HG03135 (cell line): ENCODE measurements around the gene PLEKHG2.

Experiments used
- ATAC-seq: cut with Tn5 transposase; IDR thresholded peaks from one replicate; pipeline ENCODE4 v1.9.1; 2021; ENCODE audit warnings: mild to moderate bottlenecking, moderate library complexity; ENCODE audit not compliant: unreplicated experiment

The PLEKHG2 gene

DNA sequence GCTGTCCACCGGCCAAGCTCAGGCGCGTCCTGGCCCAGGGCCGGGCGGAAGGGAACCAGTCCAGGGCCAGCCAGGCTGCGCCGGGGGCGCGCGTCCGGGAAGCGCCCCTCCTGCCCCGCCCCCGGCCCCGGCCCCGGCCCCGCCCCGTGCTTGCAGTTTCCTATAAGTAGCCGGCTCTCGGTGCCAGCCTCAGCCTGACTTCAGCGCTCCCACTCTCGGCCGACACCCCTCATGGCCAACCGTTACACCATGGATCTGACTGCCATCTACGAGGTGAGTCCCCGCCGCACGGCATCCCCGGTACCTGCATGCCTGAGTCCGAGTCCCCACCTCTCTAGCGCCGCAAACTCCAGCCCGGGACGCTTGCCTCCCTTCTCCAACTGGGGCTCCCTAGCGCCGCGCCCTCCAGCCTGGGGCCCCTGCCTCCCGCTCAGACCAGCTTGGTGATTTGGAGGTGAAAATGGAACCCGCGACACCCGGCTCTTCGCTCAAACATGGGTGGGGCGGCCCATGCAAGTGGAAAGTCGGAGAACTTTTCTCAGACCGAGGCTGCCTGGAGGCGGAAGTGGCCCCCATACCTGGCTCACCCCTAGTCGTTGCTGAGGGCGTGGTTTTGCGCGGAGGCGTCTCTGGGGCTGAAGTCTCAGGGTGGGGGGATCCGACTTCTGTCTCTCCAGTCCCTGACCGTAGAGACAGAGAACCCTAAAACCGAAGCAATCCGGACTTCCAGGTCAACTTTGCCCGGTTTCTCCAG is 5.6 kb upstream of the PLEKHG2 start, which contains the start of gene ZFP36:
TSS of gene ZFP36 (plus strand) at position 192 of the 754 bp plus-strand sequence. CDS start at position 250, 58 bp downstream.
- peak; percentile 13 for ATAC-seq

DNA sequence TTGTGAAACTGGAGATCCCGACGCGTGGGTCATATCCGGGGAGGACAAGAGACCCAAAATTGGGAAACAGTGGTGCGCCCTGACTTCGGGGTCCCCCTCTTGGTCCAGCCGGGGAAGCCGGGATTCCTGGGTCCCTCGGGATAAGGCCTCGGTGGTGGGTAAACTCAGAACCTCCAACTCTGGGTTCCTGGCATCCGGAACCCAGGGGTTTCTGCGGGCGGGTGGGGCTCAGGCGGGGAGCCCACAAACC is 5.1 kb upstream of the PLEKHG2 start:
- ATAC-seq = no peak

DNA sequence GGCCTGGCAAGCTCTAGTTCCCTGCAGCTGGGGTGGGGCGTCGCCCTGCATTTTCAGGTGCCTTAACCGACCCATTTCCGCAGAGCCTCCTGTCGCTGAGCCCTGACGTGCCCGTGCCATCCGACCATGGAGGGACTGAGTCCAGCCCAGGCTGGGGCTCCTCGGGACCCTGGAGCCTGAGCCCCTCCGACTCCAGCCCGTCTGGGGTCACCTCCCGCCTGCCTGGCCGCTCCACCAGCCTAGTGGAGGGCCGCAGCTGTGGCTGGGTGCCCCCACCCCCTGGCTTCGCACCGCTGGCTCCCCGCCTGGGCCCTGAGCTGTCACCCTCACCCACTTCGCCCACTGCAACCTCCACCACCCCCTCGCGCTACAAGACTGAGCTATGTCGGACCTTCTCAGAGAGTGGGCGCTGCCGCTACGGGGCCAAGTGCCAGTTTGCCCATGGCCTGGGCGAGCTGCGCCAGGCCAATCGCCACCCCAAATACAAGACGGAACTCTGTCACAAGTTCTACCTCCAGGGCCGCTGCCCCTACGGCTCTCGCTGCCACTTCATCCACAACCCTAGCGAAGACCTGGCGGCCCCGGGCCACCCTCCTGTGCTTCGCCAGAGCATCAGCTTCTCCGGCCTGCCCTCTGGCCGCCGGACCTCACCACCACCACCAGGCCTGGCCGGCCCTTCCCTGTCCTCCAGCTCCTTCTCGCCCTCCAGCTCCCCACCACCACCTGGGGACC is 4.6 kb upstream of the PLEKHG2 start:
- no peak for ATAC-seq

DNA sequence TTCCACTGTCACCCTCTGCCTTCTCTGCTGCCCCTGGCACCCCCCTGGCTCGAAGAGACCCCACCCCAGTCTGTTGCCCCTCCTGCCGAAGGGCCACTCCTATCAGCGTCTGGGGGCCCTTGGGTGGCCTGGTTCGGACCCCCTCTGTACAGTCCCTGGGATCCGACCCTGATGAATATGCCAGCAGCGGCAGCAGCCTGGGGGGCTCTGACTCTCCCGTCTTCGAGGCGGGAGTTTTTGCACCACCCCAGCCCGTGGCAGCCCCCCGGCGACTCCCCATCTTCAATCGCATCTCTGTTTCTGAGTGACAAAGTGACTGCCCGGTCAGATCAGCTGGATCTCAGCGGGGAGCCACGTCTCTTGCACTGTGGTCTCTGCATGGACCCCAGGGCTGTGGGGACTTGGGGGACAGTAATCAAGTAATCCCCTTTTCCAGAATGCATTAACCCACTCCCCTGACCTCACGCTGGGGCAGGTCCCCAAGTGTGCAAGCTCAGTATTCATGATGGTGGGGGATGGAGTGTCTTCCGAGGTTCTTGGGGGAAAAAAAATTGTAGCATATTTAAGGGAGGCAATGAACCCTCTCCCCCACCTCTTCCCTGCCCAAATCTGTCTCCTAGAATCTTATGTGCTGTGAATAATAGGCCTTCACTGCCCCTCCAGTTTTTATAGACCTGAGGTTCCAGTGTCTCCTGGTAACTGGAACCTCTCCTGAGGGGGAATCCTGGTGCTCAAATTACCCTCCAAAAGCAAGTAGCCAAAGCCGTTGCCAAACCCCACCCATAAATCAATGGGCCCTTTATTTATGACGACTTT is 3.9 kb upstream of the PLEKHG2 start:
- ATAC-seq = no peak

DNA sequence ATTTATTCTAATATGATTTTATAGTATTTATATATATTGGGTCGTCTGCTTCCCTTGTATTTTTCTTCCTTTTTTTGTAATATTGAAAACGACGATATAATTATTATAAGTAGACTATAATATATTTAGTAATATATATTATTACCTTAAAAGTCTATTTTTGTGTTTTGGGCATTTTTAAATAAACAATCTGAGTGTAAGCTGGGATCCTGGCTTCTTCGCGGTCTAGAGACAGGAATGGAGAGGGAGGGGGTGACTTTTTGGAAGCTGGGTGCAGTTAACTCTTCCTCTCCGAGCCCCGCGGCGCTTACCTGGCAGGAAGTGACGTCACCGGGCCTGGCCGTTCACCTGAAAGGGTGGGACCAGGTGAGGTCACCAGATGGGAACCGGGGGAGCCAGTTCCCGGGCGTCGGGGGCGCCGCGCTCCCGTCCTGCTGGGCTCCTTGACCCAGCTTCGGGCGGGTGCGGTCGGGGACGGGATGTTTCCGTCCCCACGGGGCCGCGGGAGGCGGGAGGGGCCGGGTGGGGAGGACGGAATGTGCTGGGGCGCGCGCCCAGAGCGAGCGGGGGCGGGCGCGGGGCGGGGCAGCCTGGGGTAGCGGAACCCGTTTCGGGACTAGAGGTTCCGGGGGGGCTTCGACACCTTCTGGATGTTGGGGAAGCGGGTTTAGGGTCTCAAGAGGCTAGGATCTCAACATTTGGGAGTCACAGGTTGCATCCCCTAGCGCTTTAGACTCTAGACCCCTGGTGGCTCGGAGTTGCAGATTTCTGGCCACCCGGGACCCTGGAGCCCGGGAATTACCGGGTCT is 3.1 kb upstream of the PLEKHG2 start:
- ATAC-seq = no peak

DNA sequence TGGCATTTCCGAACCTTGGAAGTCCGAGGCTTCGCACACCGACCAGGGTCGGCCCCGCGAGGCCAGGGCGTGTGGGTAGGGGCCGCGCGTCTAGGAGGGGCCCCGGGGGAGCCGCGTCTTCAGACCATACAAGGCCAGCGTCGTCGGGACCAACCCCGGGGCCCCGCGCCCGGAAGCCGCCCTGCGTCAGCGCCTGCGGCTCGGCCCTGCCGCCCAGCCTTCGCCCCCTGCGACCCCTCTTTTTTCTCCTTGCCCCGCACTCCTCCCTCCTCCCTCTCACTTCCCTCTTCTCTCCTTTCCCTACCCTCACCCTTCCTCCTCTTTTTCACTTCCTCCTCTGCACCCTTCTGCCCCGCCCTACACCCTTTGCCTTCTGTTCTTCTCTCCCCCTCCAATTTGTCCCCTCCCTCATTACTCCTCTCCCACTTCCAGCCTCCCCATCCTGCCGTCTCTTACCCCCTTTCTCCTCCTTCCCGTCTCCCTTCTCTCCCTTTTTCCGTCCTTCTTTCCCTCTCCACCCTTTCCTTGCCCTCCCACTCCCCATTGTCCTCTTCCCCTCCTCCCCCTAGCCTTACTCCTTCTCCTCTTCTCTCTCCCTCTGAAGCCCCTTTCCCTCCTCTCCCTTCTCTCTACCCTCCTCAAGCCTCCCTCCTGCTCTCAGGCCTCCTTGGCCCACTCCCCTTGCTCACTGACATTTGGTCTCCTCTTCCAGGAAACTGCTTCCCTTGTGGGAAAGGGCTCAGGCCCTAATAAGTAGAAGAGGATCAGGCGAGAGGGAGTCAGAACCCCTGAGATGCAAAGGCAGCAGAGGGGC is 2.2 kb upstream of the PLEKHG2 start:
- ATAC-seq = no peak

DNA sequence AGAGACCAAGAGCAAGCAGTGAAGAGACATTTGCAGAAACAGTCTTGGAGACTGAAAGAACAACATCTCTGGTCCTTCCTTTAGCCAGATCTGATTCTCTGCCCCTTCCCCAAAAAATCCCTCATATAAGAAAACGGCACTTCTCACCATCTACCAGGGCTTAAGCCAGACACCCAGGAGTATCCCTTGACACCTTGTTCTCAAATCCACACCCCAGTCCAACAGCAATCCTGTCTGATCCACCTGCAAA is 1.7 kb upstream of the PLEKHG2 start:
- no peak for ATAC-seq

DNA sequence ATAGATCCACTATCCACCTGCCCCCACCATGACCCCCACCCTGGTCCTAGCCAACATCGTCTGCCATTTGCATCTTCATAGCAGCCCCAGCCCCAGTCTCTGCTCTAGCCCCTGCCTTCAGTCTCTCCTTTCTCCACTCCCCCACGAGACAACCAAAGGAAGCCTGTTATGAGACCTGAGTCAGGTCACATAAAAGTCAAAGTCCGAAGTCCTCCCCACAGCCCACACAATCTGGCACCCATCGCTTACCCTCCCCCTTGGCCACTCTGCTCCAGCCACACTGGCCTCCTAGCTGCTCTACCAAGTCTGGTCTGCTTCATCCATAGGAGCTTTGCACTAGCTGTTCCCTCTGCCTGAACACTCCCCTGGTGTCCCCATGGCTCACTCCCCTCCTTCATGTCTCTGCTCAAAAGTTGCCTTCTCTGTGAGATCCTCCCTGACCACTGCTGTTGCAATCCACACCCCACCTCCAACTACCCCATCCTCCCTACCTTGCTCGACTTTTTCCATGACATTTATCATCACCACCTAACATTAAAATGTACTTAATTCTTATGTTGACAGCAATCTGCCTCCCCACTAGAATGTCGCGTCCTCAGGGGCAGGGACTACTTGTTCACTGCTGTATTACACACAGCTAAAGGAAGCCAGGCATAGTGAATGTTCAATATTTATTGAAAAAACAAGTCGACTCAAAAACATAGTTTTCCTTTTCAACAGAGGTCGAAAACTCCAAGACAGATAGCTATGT is 1.2 kb upstream of the PLEKHG2 start:
- ATAC-seq = no peak

DNA sequence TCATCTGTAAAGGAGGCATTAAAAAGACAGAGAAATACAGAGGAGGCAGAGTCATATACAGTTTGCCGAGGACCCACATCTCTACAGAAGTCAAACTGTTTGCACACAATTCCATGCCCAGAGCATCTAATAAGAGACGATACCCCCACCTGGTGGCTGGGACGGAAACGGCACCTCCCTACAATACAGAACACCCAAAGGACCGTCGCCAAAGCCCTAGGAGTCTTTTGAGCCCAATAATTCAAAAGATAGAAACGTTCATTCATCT is 703 bp upstream of the PLEKHG2 start:
- peak; percentile 31 for ATAC-seq

DNA sequence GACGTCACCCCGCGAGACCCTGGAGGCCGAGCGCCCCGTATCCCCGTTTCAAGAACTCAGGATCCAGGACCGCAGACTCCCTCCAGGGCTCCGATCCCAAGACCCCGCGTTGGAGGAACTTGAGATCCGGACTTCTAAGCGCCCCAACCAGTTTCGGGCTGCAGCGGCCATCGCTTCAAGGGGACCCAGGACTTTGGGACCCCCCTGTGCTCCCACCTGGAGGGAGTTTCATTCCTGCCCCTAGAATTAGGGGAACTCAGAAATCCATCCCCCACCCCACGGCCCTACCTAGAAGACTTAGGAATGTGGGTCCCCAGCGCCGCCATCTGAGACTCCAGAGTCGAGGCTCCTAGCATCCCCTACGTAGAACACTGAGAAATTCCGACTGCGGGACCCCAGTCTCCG is 400 bp downstream of the PLEKHG2 start:
- no peak for ATAC-seq

DNA sequence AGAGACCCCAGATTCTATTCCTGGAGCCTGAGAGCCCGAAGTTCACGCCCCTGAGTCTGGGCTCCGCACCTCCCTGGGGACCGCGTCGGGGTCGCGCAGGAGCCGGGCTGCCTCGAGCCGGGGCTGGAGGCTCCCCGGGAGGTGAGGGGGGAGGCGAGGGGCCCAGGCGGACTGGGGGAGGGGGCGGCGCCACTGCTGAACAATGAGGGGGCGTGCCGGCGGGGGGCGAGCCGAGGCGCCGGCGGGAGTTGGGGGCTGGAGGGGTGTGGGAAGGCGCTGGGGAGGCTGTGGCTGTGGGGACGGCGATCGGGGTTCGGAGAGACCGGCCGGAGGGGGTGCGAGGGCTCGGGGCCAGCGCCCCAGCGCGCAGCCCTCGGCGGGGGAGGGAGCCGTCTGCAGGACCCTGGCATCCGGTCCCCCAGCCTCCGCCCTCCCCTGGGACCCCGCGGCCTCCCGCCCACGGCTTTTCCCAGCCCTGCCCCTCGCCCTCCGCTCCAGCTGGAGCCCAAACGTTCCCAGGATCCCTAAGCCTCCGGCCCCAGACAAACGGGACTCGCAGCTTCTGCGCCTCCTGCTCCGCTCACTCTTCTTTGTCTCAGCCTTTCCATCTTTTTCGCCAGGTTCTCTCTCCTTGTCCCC is 922 bp downstream of the PLEKHG2 start:
- no peak for ATAC-seq

DNA sequence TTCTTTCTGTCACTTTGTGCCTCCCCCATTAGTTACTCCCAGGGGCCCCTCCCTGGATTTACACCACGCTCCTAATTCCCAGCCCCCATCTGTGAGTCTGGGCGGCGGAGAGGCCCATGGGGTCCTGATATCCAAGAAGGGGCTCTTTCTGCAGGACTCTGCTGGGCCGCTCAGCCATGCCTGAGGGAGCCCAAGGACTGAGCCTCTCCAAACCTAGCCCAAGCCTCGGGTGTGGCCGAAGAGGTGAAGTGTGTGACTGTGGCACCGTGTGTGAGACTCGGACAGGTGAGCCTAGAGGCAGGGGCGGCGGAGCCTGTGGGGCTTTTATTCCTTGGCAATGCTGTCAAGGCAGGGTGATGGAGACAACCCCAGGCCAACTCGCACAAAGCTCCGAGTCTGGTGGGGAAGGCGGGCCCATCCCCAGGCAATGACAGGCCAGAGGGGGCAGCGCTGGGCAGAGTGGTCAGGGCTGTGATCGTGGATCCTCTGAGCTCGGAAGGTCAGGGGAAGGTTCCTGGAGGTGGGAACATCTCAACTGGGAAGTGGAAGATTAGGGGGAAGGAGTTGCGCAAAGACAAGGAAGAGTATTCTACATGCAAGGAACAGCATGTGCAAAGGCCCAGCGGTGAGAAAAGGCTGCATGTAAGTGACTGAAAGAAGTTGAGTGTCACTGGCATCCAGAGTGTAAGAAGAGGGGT is 1.6 kb downstream of the PLEKHG2 start:
- ATAC-seq = no peak

DNA sequence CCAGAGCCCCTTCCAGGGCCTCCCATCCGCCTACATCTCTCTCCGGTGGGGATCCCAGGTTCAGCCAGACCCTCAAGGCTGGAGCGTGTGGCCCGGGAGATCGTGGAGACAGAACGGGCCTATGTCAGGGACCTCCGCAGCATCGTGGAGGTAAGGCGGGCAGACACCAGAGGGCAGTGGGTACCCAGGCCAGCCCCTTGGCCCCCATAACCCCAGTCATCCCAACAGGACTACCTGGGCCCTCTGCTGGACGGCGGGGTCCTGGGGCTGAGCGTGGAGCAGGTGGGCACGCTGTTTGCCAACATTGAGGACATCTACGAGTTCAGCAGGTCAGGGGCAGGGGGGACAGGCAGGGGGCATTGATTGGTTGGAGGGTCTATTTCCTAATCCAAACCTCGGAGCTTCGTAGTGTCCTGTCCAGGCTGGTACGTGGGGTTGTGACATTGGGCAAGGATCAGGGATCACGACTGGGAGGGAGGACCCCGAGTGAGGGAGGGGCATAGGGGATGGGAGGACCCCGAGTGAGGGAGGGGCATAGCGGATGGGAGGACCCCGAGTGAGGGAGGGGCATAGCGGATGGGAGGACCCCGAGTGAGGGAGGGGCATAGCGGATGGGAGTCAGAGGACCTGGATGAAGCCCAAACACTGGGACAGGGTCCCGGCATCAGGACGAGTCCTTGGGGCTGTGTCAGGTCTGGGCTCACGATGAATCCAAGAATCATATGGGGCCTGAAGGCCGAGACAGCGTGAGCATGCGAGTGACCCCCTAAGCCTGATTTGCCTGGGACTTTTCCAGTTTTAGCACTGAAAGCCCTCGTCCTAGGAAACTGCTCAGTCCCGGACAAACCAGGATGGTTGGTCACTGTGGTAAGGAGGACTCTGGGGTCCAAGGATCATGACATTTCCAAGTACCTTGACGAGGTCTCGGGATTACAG is 2.9 kb downstream of the PLEKHG2 start:
- ATAC-seq = no peak

DNA sequence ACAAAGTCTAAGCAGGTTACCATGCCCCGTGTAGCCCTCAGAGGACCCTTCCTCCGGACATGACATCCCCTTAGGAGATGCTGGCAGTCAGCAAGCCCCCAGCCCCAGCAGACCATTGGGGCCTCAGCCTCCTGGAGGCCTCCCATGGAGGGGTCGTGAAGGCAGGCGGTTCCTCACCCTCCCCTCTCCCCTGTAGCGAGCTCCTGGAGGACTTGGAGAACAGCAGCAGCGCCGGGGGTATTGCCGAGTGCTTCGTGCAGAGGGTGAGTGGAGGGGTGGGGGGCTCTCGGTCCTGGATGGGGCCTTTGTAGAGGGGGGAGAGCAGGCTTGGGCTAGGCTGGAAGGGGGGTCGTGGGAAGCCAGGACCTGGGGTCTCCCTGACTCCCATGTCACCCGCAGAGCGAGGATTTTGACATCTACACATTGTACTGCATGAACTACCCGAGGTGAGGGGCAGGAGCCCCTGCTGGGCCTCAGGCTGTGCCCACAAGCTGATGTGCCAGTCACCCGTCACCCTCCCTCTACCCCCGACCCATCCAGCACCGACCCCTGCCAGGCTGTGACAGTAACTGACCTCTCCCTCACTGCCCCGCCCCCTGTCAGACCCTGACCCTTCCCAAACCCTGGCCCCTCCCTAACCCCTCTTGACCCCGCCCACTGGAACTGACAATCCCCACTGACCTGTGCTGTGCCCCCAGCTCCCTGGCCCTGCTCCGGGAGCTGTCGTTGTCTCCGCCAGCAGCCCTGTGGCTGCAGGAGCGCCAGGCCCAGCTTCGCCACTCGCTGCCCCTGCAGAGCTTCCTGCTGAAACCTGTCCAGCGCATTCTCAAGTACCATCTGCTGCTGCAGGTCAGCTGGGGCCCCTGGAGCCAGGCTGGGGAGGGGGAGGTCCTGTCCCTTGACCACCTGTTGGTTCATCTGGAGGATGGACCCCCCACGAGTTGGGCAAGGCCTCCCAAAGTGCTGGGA is 4.0 kb downstream of the PLEKHG2 start:
- ATAC-seq = no peak

DNA sequence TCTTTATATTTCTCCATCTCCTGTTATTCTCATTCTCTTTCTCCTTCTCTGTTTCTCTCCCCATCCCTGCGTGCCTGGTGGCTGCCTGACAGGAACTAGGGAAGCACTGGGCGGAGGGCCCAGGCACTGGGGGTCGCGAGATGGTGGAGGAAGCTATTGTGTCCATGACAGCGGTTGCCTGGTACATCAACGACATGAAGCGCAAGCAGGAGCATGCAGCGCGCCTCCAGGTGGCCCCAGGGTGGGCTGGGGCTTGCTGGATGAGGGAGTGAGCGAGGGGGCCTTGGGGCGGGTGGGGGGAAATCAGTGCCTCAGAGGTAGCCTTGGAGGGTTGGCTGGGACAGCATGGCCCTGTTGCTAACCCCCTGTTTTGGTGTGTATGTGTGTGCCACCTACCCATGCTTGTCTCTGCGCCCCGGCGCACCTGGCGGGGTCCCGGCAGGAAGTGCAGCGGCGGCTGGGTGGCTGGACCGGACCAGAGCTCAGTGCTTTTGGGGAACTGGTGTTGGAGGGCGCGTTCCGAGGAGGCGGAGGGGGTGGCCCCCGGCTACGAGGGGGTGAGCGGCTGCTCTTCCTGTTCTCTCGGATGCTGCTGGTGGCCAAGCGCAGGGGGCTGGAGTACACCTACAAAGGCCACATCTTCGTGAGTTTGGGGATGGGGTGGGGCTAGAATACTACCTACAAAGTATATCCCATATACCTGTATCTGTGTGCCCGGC is 5.2 kb downstream of the PLEKHG2 start:
- ATAC-seq = no peak

DNA sequence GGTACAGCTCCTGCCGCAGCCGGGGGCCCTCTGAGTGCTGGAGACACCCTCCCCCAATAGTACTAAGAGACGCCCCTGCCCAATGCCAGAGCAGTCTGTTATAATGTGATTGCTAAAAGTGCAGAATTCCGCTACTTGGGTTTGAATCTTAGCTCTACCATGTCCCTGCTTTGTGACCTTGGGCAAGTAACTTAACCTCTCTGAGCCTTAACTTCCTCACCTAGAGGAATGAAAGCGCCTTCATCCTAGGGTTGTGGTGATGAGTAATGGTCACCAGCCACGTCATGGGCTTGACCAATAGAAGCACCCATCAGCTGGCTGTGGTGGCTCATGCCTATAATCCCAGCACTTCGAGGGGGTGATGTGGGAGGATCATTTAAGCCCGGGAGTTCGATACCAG is 6.5 kb downstream of the PLEKHG2 start:
- ATAC-seq = no peak
